ENCODE data around the gene DNAJC18. TPM values are rescaled to one million over a fixed set of nuclear protein-coding genes. Genes with fewer than 3 reads are reported as not detected.
A peak's percentile ranks its signal among the peaks of the same experiment; 100 is the strongest.
"Not testable (repeated sequence)": the region's sequence is repeated elsewhere in the genome, so short reads cannot be mapped to it uniquely, and the experiment has no call there.

The DNAJC18 gene
- total and polyA plus RNA-seq, 2 donors (not counting 1 experiment from before 2014, with no cell fraction given) = 2.0 to 13.6 TPM

- H3K27me3 Mint-ChIP-seq = no peaks in the 10 kb centered on the region
- H3K9me3 Mint-ChIP-seq (ENCODE audit: insufficient read depth) = no peaks in the 10 kb centered on the region
- H3K4me1 Mint-ChIP-seq = peaks cover 19% of the 10 kb centered on the region
- Histone ChIP-seq H3K4me1 (ENCODE audit: control insufficient read depth in 2 of 2, insufficient read depth in 2 of 2, low read length in 2 of 2) (peaks cover 17 to 18% of the 10 kb centered on the region in 2 donors), H3K4me2 (replicated peaks; ENCODE audit: low read depth, low read length, poor library complexity, severe bottlenecking) (no peak overlapping the region), H4K20me1 (ENCODE audit: control insufficient read depth, insufficient read depth, low read length, poor library complexity, severe bottlenecking) (no peaks in the 10 kb centered on the region), H3K9ac (ENCODE audit: low read length) (no peak overlapping the region), H3K27ac (ENCODE audit: low read length in 2 of 2) (no peak overlapping the region), H3K27me3 (replicated peaks in 1 of 4; ENCODE audit: control extremely low read depth in 1 of 4, control insufficient read depth in 3 of 4, insufficient read depth in 4 of 4, low read length in 3 of 4) (peaks cover 0 to 2% (median 0%) of the 10 kb centered on the region in 4 experiments), H3K9me3 (ENCODE audit: control extremely low read depth in 1 of 3, control insufficient read depth in 2 of 3, insufficient read depth in 1 of 3, low read length in 2 of 3) (no peaks in the 10 kb centered on the region), H3K36me3 (replicated peaks in 1 of 2; ENCODE audit: control extremely low read depth in 1 of 2, control insufficient read depth in 1 of 2, extremely low read depth in 1 of 2, insufficient read depth in 2 of 2, low read length in 1 of 2) (no peaks in the 10 kb centered on the region), H3K4me3 (ENCODE audit: control extremely low read depth in 1 of 5, extremely low read depth in 1 of 5, insufficient read depth in 1 of 5, low read depth in 2 of 5, low read length in 4 of 5) (no peak overlapping the region), H3K79me2 (ENCODE audit: control insufficient read depth, insufficient read depth, low read length) (no peaks in the 10 kb centered on the region), H2AFZ (ENCODE audit: insufficient read depth, low read depth, low read length, poor library complexity, severe bottlenecking) (peak overlapping the region; percentile 83)
- no peak for TF ChIP-seq EZH2 (IDR thresholded peaks at IDR 0.05; ENCODE audit: borderline replicate concordance, insufficient read depth, low read depth, low read length, poor library complexity, severe bottlenecking)
- TF ChIP-seq CTCF (IDR thresholded peaks at IDR 0.05) = no peak
- peak overlapping the region; percentile 7 for H3K4me3 Mint-ChIP-seq
- intact Hi-C loops (cut with micrococcal nuclease) = no loop called here
- DNase-seq (no peak), ATAC-seq (ENCODE audit: low read depth) (peak; percentile 14)
- ChIA-PET POLR2A (no interaction called here), CTCF (interaction anchor here (0.5 kb wide), 1 partner anchor 40 kb away, joined by 3 read pairs; no protein-coding TSS in a partner anchor)
- 45% methylated on average over 8 of the region's 12 CpGs for WGBS (ENCODE audit: insufficient coverage)
- no peak overlapping the region for H3K27ac Mint-ChIP-seq
These were observed 41.8 kb upstream of the DNAJC18 start for GRCh38 chr5:139481122-139481533.

- H3K9me3 ChIP-seq (ENCODE audit: control extremely low read depth in 1 of 3, control insufficient read depth in 2 of 3, insufficient read depth in 1 of 3, low read length in 2 of 3); H3K79me2 ChIP-seq (ENCODE audit: control insufficient read depth, insufficient read depth, low read length); H3K4me2 ChIP-seq (replicated peaks; ENCODE audit: low read depth, low read length, poor library complexity, severe bottlenecking); H3K4me3 Mint-ChIP-seq; CTCF ChIA-PET; H4K20me1 ChIP-seq (ENCODE audit: control insufficient read depth, insufficient read depth, low read length, poor library complexity, severe bottlenecking); H3K27ac ChIP-seq (ENCODE audit: low read length in 2 of 2); H3K27me3 Mint-ChIP-seq; intact Hi-C loops (cut with micrococcal nuclease); DNase-seq; H3K36me3 ChIP-seq (replicated peaks in 1 of 2; ENCODE audit: control extremely low read depth in 1 of 2, control insufficient read depth in 1 of 2, extremely low read depth in 1 of 2, insufficient read depth in 2 of 2, low read length in 1 of 2); H2AFZ ChIP-seq (ENCODE audit: insufficient read depth, low read depth, low read length, poor library complexity, severe bottlenecking); H3K9ac ChIP-seq (ENCODE audit: low read length); ATAC-seq (ENCODE audit: low read depth); H3K4me3 ChIP-seq (ENCODE audit: control extremely low read depth in 1 of 5, extremely low read depth in 1 of 5, insufficient read depth in 1 of 5, low read depth in 2 of 5, low read length in 4 of 5); H3K27ac Mint-ChIP-seq; H3K9me3 Mint-ChIP-seq (ENCODE audit: insufficient read depth): not testable (repeated sequence)
- Histone ChIP-seq H3K4me1 (ENCODE audit: control insufficient read depth in 2 of 2, insufficient read depth in 2 of 2, low read length in 2 of 2) (peaks cover 26 to 27% of the 10 kb centered on the region in 2 donors), H3K27me3 (replicated peaks in 1 of 4; ENCODE audit: control extremely low read depth in 1 of 4, control insufficient read depth in 3 of 4, insufficient read depth in 4 of 4, low read length in 3 of 4) (peaks cover 0 to 12% (median 3%) of the 10 kb centered on the region in 4 experiments)
- WGBS (ENCODE audit: insufficient coverage) = no CpG with 5 or more reads among the region's 4 CpGs
- H3K4me1 Mint-ChIP-seq = peaks cover 26% of the 10 kb centered on the region
- POLR2A ChIA-PET = interaction anchor here (0.7 kb wide), 1 partner anchor 36 kb away, joined by 7 read pairs; no protein-coding TSS in a partner anchor
These were observed 40.4 kb upstream of the DNAJC18 start for GRCh38 chr5:139479729-139480128.

GRCh38 chr5:139478657-139479423 lies 39.5 kb upstream of the DNAJC18 start:
- Mint-ChIP-seq H3K27me3 (peaks cover 15% of the 10 kb centered on the region), H3K4me1 (peaks cover 26% of the 10 kb centered on the region)
- H3K27ac ChIP-seq (ENCODE audit: low read length in 2 of 2); H2AFZ ChIP-seq (ENCODE audit: insufficient read depth, low read depth, low read length, poor library complexity, severe bottlenecking); H3K4me2 ChIP-seq (replicated peaks; ENCODE audit: low read depth, low read length, poor library complexity, severe bottlenecking); H3K9me3 Mint-ChIP-seq (ENCODE audit: insufficient read depth); H3K9me3 ChIP-seq (ENCODE audit: control extremely low read depth in 1 of 3, control insufficient read depth in 2 of 3, insufficient read depth in 1 of 3, low read length in 2 of 3); H3K9ac ChIP-seq (ENCODE audit: low read length); CTCF ChIA-PET; H3K4me3 ChIP-seq (ENCODE audit: control extremely low read depth in 1 of 5, extremely low read depth in 1 of 5, insufficient read depth in 1 of 5, low read depth in 2 of 5, low read length in 4 of 5); H3K79me2 ChIP-seq (ENCODE audit: control insufficient read depth, insufficient read depth, low read length); H4K20me1 ChIP-seq (ENCODE audit: control insufficient read depth, insufficient read depth, low read length, poor library complexity, severe bottlenecking); intact Hi-C loops (cut with micrococcal nuclease); POLR2A ChIA-PET; H3K4me3 Mint-ChIP-seq; ATAC-seq (ENCODE audit: low read depth); DNase-seq; H3K27ac Mint-ChIP-seq; H3K36me3 ChIP-seq (replicated peaks in 1 of 2; ENCODE audit: control extremely low read depth in 1 of 2, control insufficient read depth in 1 of 2, extremely low read depth in 1 of 2, insufficient read depth in 2 of 2, low read length in 1 of 2): not testable (repeated sequence)
- 100% methylated on average over 2 of the region's 9 CpGs for WGBS (ENCODE audit: insufficient coverage)
- Histone ChIP-seq H3K4me1 (ENCODE audit: control insufficient read depth in 2 of 2, insufficient read depth in 2 of 2, low read length in 2 of 2) (peaks cover 26 to 27% of the 10 kb centered on the region in 2 donors), H3K27me3 (replicated peaks in 1 of 4; ENCODE audit: control extremely low read depth in 1 of 4, control insufficient read depth in 3 of 4, insufficient read depth in 4 of 4, low read length in 3 of 4) (peaks cover 0 to 14% (median 6%) of the 10 kb centered on the region in 4 experiments)

Data from B cell (primary cell).